Left lung (tissue), 10 donors: ENCODE results near the gene SLC25A41. TPM values are rescaled to one million over a fixed set of nuclear protein-coding genes. Genes with fewer than 3 reads are reported as not detected.

ENCODE experiments used
- ATAC-seq: fragments of 200-7000 bp; cut with Tn5 transposase; one replicate; pipeline ENCODE4 v1.9.1; 2020; ENCODE audit warnings: moderate library complexity
- DNase-seq, 4 donors: peaks; one replicate each; pipeline ENCODE4 v3.0.0-alpha.2; 2013 to 2020
- H3K27ac ChIP-seq, 2 donors: fragments of 200-600 bp; sonication (generic) in 1 of 2; one replicate each; pipeline versions ENCODE4 v1.5.0 to v1.8.0; 2020 to 2021
- H3K27me3 ChIP-seq, 2 donors: fragments of 200-600 bp; sonication (generic) in 1 of 2; one replicate each; pipeline versions ENCODE4 v1.5.0 to v1.8.0; 2020 to 2021
- H3K36me3 ChIP-seq, 2 donors: fragments of 200-600 bp; sonication (generic) in 1 of 2; one replicate each; pipeline versions ENCODE4 v1.5.0 to v1.8.0; 2020 to 2021
- H3K4me1 ChIP-seq, 2 donors: fragments of 200-600 bp; one replicate each; pipeline ENCODE4 v1.8.0; 2021
- H3K4me3 ChIP-seq, 2 donors: fragments of 200-600 bp; sonication (generic) in 1 of 2; one replicate each; pipeline versions ENCODE4 v1.5.0 to v1.8.0; 2020 to 2021; ENCODE audit warnings: mild to moderate bottlenecking in 1 of 2
- H3K9me3 ChIP-seq, 2 donors: fragments of 200-600 bp; sonication (generic) in 1 of 2; one replicate each; pipeline versions ENCODE4 v1.5.0 to v1.8.0; 2020 to 2021
- CTCF ChIP-seq, 2 donors: fragments of 200-600 bp; sonication (generic) in 1 of 2; IDR thresholded peaks; one replicate each; pipeline versions ENCODE4 v1.5.0 to v1.8.0; 2021; ENCODE audit warnings: antibody characterized with exemption in 2 of 2
- intact Hi-C, 2 donors: fragments of 100-400 bp; cut with DNase I; formaldehyde crosslinking; loops; one replicate each; pipeline versions ENCODE4 v1.11.2 to v1.14.2; 2022
- polyA plus RNA-seq, 6 donors: library from polyadenylated mRNA; unstranded; fragments of 120-200 nt; gene quantifications; one replicate each; pipeline ENCODE4 v1.2.1, GENCODE V29; 2013; ENCODE audit not compliant: insufficient read length in 6 of 6
- total RNA-seq, 2 donors: library from RNA; stranded (reverse); fragmentation: NEBNext Ultra II Directional; extraction: Animal tissue kit (Norgen Biotek cat#: 25700); gene quantifications; one replicate each; pipeline ENCODE4 v1.2.1, GENCODE V29; 2021
- donor health status: DM: no; HTN: yes; CAD: no.
- donor health status: DM: no; HTN: no; CAD: no.

The SLC25A41 gene
- total and polyA plus RNA-seq, 8 donors: 0.31 to 1.7 (median 0.71) TPM

GRCh38 chr19:6427131-6427530 is 6.4 kb downstream of the SLC25A41 start:
- no peak for TF ChIP-seq CTCF (IDR thresholded peaks at IDR 0.05)
- Histone ChIP-seq H3K36me3 (no peaks in the 10 kb centered on the region), H3K9me3 (no peaks in the 10 kb centered on the region), H3K4me1 (peaks cover 10 to 23% of the 10 kb centered on the region in 2 donors), H3K27me3 (no peaks in the 10 kb centered on the region), H3K27ac (no peak overlapping the region), H3K4me3 (no peak overlapping the region)
- no peak for DNase-seq
- intact Hi-C loops: no loop called here
- no peak for ATAC-seq

GRCh38 chr19:6425732-6426620 is 7.6 kb downstream of the SLC25A41 start:
- DNase-seq (peak in 1 of 4 donors; percentile 13), ATAC-seq (no peak)
- H3K4me1 ChIP-seq: peaks cover 10 to 32% of the 10 kb centered on the region in 2 donors
- H3K4me3 ChIP-seq: peak overlapping the region in 1 of 2 donors; percentile 89
- peaks cover 0 to 10% of the 10 kb centered on the region in 2 donors for H3K36me3 ChIP-seq
- TF ChIP-seq CTCF (IDR thresholded peaks at IDR 0.05): no peak
- peak overlapping the region; percentile 87 for H3K27ac ChIP-seq
- intact Hi-C loops: no loop called here
- H3K9me3 ChIP-seq: no peaks in the 10 kb centered on the region
- H3K27me3 ChIP-seq: no peaks in the 10 kb centered on the region

GRCh38 chr19:6424939-6425731 is 8.4 kb downstream of the SLC25A41 start:
- DNase-seq: peak; percentile 94 to 100 (median 100)
- peak; percentile 93 for ATAC-seq
- Histone ChIP-seq H3K36me3 (peaks cover 0 to 18% of the 10 kb centered on the region in 2 donors), H3K4me1 (peaks cover 10 to 32% of the 10 kb centered on the region in 2 donors), H3K9me3 (no peaks in the 10 kb centered on the region), H3K4me3 (peak overlapping the region in 1 of 2 donors; percentile 89), H3K27ac (peak overlapping the region; percentile 87), H3K27me3 (no peaks in the 10 kb centered on the region)
- no peak for TF ChIP-seq CTCF (IDR thresholded peaks at IDR 0.05)
- intact Hi-C loops: no loop called here

- intact Hi-C loops: no loop called here
- no peaks in the 10 kb centered on the region for H3K27me3 ChIP-seq
- H3K27ac ChIP-seq: peak within 1 kb of the TSS; percentile 87
- H3K4me3 ChIP-seq: peak within 1 kb of the TSS; percentile 88 to 89
- peaks cover 0 to 26% of the 10 kb centered on the region in 2 donors for H3K36me3 ChIP-seq
- no peak for TF ChIP-seq CTCF (IDR thresholded peaks at IDR 0.05)
- H3K9me3 ChIP-seq: no peaks in the 10 kb centered on the region
- peak in 2 of 4 donors; percentile 19 to 98 for DNase-seq
- no peak for ATAC-seq
- H3K4me1 ChIP-seq: peaks cover 10 to 32% of the 10 kb centered on the region in 2 donors
Measured at GRCh38 chr19:6424195-6424938, 9.2 kb downstream of the SLC25A41 start, which contains the start of gene KHSRP. Gene KHSRP, minus strand, starts transcription at chr19:6424811. Its CDS starts 110 bp downstream, at chr19:6424701.
